K562 (cell line): ENCODE data around the gene LMBR1. TPM values are rescaled to one million over a fixed set of nuclear protein-coding genes. Genes with fewer than 3 reads are reported as not detected.

ENCODE experiments used
- FOXP1 ChIP-seq: sonication (generic); formaldehyde crosslinking; IDR thresholded peaks from 2 replicates; pipeline ENCODE4 v1.8.0; 2022; ENCODE audit warnings: mild to moderate bottlenecking, missing genetic modification reagents
- HSF4 ChIP-seq: fragments of 250-450 bp; sonication (Bioruptor Pico); IDR thresholded peaks from 2 replicates; pipeline ENCODE4 v2.1.2; 2022; ENCODE audit warnings: mild to moderate bottlenecking, moderate library complexity, borderline replicate concordance
- KLF1 ChIP-seq: fragments of 450-650 bp; IDR thresholded peaks from 2 replicates; pipeline ENCODE4 v1.6.1; 2016; ENCODE audit warnings: missing genetic modification characterization, missing compliant biosample characterization
- NFE2L1 ChIP-seq: fragments of 450-650 bp; IDR thresholded peaks from 2 replicates; pipeline ENCODE4 v1.6.1; 2016; ENCODE audit warnings: missing genetic modification characterization, low read depth, mild to moderate bottlenecking, missing compliant biosample characterization, moderate library complexity, borderline replicate concordance
- NRF1 ChIP-seq, 2 experiments: fragments of 450-650 bp; IDR thresholded peaks in 1 of 2; conservative IDR thresholded peaks in 1 of 2; 2 replicates each; pipeline ENCODE4 v1.6.1; 2014; ENCODE audit warnings: mild to moderate bottlenecking in 2 of 2
- SREBF2 ChIP-seq: sonication (generic); formaldehyde crosslinking; IDR thresholded peaks from 2 replicates; pipeline ENCODE4 v1.4.0; 2020; ENCODE audit warnings: mild to moderate bottlenecking, missing genetic modification reagents
- TEAD1 ChIP-seq, 2 experiments: fragments of 450-650 bp in 1 of 2; sonication (generic) in 1 of 2; formaldehyde crosslinking; IDR thresholded peaks; 2 replicates each; pipeline versions ENCODE4 v1.4.0 to v1.8.0; 2020 to 2022; ENCODE audit warnings: mild to moderate bottlenecking in 2 of 2, missing genetic modification reagents in 1 of 2
- XRCC4 ChIP-seq: IDR thresholded peaks from one replicate; pipeline ENCODE4 v1.6.1; 2011; ENCODE audit not compliant: insufficient read depth, insufficient read length; ENCODE audit errors: extremely low read depth
- ZC3H4 ChIP-seq: sonication (generic); formaldehyde crosslinking; IDR thresholded peaks from 2 replicates; pipeline ENCODE4 v1.9.0; 2021; ENCODE audit warnings: missing genetic modification reagents, borderline replicate concordance
- ZNF79 ChIP-seq: fragments of 250-450 bp; sonication (Bioruptor Pico); IDR thresholded peaks from 2 replicates; pipeline ENCODE4 v1.4.0; 2020; ENCODE audit warnings: low read depth, mild to moderate bottlenecking, moderate library complexity
- polyA plus RNA-seq, 8 experiments: library from polyadenylated mRNA; depleted of rRNA in 4 of 8; stranded (reverse) in 5 of 8; unstranded in 3 of 8; fragments of >200 nt; fragmentation: Nextera tagmentation in 2 of 8; fragmentation: Illumina TruSeq in 1 of 8; extraction: Ambion mirVana in 2 of 8; extraction: Trizol in 1 of 8; gene quantifications; 2 replicates each; pipeline versions ENCODE4 v1.2.1 to v1.2.3, GENCODE V29; 2011 to 2014; ENCODE audit warnings: inconsistent platforms in 1 of 8, missing spikeins in 1 of 8
- total RNA-seq, 7 experiments: library from RNA; depleted of rRNA in 6 of 7; stranded (reverse); fragments of >200 nt in 6 of 7; fragmentation: Illumina TruSeq in 2 of 7; extraction: Trizol in 2 of 7; gene quantifications; 2 replicates each; pipeline versions ENCODE4 v1.2.1 to v1.2.3, GENCODE V29; 2011 to 2021; ENCODE audit warnings: low replicate concordance in 1 of 7
- TF ChIP-seq, protein P1 (sequence below): fragments of 450-650 bp; IDR thresholded peaks from 2 replicates; pipeline ENCODE4 v1.6.1; 2016; ENCODE audit warnings: mild to moderate bottlenecking, moderate library complexity
- TF ChIP-seq, protein P2 (sequence below): fragments of 250-450 bp; sonication (Bioruptor Pico); IDR thresholded peaks from 2 replicates; pipeline ENCODE4 v1.6.1; 2021; ENCODE audit warnings: mild to moderate bottlenecking

The LMBR1 gene
- total and polyA plus RNA-seq, 9 of the 15 experiments (the other 6 are each of a cell fraction or from before 2014, with no cell fraction given): 7.7 to 90.0 (median 59.9) TPM

DNA sequence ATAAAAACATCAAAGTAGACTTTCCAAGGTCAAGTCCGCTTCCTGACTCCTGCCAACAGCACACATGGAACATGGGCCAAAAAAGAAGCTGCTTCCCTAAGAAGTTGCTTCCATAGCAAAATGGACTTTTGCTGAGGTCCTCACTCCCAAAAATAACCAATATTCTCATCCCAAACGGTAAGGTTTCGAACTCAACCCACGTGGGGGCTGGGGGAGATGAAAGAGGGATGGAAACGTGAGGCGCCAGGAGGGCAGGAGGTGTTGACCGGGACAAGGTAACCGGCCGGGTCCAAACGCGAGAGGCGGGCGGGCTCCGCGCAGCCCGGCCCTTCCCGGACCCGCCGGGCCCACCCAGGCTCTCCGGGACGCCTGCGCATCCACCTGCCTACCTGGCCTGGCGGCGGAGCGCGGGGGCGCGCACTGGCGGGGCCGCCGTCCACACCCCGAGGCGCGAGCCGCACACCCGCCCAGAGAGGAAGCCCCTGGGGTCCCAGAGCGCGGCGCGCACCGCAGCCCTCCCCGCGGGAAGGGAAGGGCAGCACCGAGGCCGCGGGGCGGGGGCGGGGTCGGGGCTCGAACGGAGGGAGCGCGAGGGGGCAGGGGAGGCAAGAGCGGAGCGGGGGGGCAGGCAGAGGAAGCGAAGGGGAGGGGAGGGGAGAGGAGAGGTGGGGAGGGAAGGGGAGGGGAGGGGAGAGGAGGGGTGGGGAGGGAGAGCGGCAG, 742 bp downstream of the LMBR1 start (continued):
- TF ChIP-seq, protein P1, sequence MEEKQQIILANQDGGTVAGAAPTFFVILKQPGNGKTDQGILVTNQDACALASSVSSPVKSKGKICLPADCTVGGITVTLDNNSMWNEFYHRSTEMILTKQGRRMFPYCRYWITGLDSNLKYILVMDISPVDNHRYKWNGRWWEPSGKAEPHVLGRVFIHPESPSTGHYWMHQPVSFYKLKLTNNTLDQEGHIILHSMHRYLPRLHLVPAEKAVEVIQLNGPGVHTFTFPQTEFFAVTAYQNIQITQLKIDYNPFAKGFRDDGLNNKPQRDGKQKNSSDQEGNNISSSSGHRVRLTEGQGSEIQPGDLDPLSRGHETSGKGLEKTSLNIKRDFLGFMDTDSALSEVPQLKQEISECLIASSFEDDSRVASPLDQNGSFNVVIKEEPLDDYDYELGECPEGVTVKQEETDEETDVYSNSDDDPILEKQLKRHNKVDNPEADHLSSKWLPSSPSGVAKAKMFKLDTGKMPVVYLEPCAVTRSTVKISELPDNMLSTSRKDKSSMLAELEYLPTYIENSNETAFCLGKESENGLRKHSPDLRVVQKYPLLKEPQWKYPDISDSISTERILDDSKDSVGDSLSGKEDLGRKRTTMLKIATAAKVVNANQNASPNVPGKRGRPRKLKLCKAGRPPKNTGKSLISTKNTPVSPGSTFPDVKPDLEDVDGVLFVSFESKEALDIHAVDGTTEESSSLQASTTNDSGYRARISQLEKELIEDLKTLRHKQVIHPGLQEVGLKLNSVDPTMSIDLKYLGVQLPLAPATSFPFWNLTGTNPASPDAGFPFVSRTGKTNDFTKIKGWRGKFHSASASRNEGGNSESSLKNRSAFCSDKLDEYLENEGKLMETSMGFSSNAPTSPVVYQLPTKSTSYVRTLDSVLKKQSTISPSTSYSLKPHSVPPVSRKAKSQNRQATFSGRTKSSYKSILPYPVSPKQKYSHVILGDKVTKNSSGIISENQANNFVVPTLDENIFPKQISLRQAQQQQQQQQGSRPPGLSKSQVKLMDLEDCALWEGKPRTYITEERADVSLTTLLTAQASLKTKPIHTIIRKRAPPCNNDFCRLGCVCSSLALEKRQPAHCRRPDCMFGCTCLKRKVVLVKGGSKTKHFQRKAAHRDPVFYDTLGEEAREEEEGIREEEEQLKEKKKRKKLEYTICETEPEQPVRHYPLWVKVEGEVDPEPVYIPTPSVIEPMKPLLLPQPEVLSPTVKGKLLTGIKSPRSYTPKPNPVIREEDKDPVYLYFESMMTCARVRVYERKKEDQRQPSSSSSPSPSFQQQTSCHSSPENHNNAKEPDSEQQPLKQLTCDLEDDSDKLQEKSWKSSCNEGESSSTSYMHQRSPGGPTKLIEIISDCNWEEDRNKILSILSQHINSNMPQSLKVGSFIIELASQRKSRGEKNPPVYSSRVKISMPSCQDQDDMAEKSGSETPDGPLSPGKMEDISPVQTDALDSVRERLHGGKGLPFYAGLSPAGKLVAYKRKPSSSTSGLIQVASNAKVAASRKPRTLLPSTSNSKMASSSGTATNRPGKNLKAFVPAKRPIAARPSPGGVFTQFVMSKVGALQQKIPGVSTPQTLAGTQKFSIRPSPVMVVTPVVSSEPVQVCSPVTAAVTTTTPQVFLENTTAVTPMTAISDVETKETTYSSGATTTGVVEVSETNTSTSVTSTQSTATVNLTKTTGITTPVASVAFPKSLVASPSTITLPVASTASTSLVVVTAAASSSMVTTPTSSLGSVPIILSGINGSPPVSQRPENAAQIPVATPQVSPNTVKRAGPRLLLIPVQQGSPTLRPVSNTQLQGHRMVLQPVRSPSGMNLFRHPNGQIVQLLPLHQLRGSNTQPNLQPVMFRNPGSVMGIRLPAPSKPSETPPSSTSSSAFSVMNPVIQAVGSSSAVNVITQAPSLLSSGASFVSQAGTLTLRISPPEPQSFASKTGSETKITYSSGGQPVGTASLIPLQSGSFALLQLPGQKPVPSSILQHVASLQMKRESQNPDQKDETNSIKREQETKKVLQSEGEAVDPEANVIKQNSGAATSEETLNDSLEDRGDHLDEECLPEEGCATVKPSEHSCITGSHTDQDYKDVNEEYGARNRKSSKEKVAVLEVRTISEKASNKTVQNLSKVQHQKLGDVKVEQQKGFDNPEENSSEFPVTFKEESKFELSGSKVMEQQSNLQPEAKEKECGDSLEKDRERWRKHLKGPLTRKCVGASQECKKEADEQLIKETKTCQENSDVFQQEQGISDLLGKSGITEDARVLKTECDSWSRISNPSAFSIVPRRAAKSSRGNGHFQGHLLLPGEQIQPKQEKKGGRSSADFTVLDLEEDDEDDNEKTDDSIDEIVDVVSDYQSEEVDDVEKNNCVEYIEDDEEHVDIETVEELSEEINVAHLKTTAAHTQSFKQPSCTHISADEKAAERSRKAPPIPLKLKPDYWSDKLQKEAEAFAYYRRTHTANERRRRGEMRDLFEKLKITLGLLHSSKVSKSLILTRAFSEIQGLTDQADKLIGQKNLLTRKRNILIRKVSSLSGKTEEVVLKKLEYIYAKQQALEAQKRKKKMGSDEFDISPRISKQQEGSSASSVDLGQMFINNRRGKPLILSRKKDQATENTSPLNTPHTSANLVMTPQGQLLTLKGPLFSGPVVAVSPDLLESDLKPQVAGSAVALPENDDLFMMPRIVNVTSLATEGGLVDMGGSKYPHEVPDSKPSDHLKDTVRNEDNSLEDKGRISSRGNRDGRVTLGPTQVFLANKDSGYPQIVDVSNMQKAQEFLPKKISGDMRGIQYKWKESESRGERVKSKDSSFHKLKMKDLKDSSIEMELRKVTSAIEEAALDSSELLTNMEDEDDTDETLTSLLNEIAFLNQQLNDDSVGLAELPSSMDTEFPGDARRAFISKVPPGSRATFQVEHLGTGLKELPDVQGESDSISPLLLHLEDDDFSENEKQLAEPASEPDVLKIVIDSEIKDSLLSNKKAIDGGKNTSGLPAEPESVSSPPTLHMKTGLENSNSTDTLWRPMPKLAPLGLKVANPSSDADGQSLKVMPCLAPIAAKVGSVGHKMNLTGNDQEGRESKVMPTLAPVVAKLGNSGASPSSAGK: peak; percentile 46; the same call in 1 of the 2 replicates
- TF ChIP-seq XRCC4: no peak
- TF ChIP-seq, protein P2, sequence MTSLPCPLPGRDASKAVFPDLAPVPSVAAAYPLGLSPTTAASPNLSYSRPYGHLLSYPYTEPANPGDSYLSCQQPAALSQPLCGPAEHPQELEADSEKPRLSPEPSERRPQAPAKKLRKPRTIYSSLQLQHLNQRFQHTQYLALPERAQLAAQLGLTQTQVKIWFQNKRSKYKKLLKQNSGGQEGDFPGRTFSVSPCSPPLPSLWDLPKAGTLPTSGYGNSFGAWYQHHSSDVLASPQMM: no peak
- TF ChIP-seq ZC3H4: peak; percentile 82
- TF ChIP-seq SREBF2 (CRISPR knock-in tag): no peak
- TF ChIP-seq HSF4 (CRISPR knock-in tag): no peak
- TF ChIP-seq FOXP1 (CRISPR knock-in tag): no peak
- no peak for TF ChIP-seq NFE2L1 (tag)
- peak; percentile 80 to 84 for TF ChIP-seq NRF1 (conservative IDR thresholded peaks at IDR 0.05 in 1 of 2, IDR thresholded peaks at IDR 0.05 in 1 of 2)
- no peak for TF ChIP-seq KLF1 (tag)
- no peak for TF ChIP-seq ZNF79 (CRISPR knock-in tag)
- TF ChIP-seq TEAD1 (CRISPR knock-in tag; IDR thresholded peaks at IDR 0.05): peak in 1 of 2 experiments; percentile 58; a peak in 1 of 4 replicates
